Measurements from ENCODE around the gene SRSF2.
"Not testable (repeated sequence)": the region's sequence is repeated elsewhere in the genome, so short reads cannot be mapped to it uniquely, and the experiment has no call there.

SRSF2 gene

GRCh38 chr17:76709077-76709950 lies 27.8 kb downstream of the SRSF2 start:
- H3K4me1 ChIP-seq: peaks cover 27% of the 10 kb centered on the region
- no peaks in the 10 kb centered on the region for H3K27me3 ChIP-seq (ENCODE audit: low read depth)
- H3K36me3 ChIP-seq (replicated peaks): peaks cover 10% of the 10 kb centered on the region
- peak overlapping the region; percentile 50 for H3K4me3 ChIP-seq
- in situ Hi-C loops (cut with MboI; ENCODE audit: low sequenced_read_pairs): no loop called here
- DNase-seq (ENCODE audit: low spot score in 2 of 2): peak; percentile 70 to 86
- H3K9me3 ChIP-seq: no peaks in the 10 kb centered on the region

- Histone ChIP-seq H3K27me3 (ENCODE audit: low read depth) (no peaks in the 10 kb centered on the region), H3K36me3 (replicated peaks) (peaks cover 4% of the 10 kb centered on the region), H3K4me3 (no peak overlapping the region), H3K4me1 (peaks cover 27% of the 10 kb centered on the region), H3K9me3 (no peaks in the 10 kb centered on the region)
- in situ Hi-C loops (cut with MboI; ENCODE audit: low sequenced_read_pairs): no loop called here
- DNase-seq (ENCODE audit: low spot score in 2 of 2): peak in 1 of 2 experiments; percentile 49
Observed at GRCh38 chr17:76707985-76708807, 28.9 kb downstream of the SRSF2 start.

- no peak overlapping the region for H3K4me3 ChIP-seq
- in situ Hi-C loops (cut with MboI; ENCODE audit: low sequenced_read_pairs): no loop called here
- peaks cover 28% of the 10 kb centered on the region for H3K4me1 ChIP-seq
- no peaks in the 10 kb centered on the region for H3K27me3 ChIP-seq (ENCODE audit: low read depth)
- no peaks in the 10 kb centered on the region; the same call in 1 of the 2 replicates for H3K36me3 ChIP-seq (replicated peaks)
- H3K9me3 ChIP-seq: no peaks in the 10 kb centered on the region
- DNase-seq (ENCODE audit: low spot score in 2 of 2): no peak
Observed at GRCh38 chr17:76706817-76707216, 30.3 kb downstream of the SRSF2 start.

GRCh38 chr17:76704805-76705204 lies 32.3 kb downstream of the SRSF2 start:
- DNase-seq (ENCODE audit: low spot score in 2 of 2): no peak
- Histone ChIP-seq H3K36me3 (replicated peaks) (no peaks in the 10 kb centered on the region; the same call in 1 of the 2 replicates), H3K4me1 (peaks cover 19% of the 10 kb centered on the region), H3K9me3 (no peaks in the 10 kb centered on the region), H3K27me3 (ENCODE audit: low read depth) (no peaks in the 10 kb centered on the region), H3K4me3 (no peak overlapping the region)
- in situ Hi-C loops (cut with MboI; ENCODE audit: low sequenced_read_pairs): no loop called here

- no peak for DNase-seq (ENCODE audit: low spot score in 2 of 2)
- Histone ChIP-seq H3K4me3 (no peak overlapping the region), H3K9me3 (no peaks in the 10 kb centered on the region), H3K36me3 (replicated peaks) (no peaks in the 10 kb centered on the region), H3K27me3 (ENCODE audit: low read depth) (no peaks in the 10 kb centered on the region), H3K4me1 (peaks cover 2% of the 10 kb centered on the region; the same call in 1 of the 2 replicates)
- in situ Hi-C loops (cut with MboI; ENCODE audit: low sequenced_read_pairs): no loop called here
Observed at GRCh38 chr17:76702941-76703637, 34.0 kb downstream of the SRSF2 start.

- no peaks in the 10 kb centered on the region for H3K9me3 ChIP-seq
- no peak for DNase-seq (ENCODE audit: low spot score in 2 of 2)
- no peaks in the 10 kb centered on the region for H3K36me3 ChIP-seq (replicated peaks)
- no peaks in the 10 kb centered on the region for H3K27me3 ChIP-seq (ENCODE audit: low read depth)
- H3K4me3 ChIP-seq: no peak overlapping the region
- H3K4me1 ChIP-seq: peaks cover 11% of the 10 kb centered on the region
- in situ Hi-C loops (cut with MboI; ENCODE audit: low sequenced_read_pairs): no loop called here
Observed at GRCh38 chr17:76702076-76702475, 35.1 kb downstream of the SRSF2 start.

- in situ Hi-C loops (cut with MboI; ENCODE audit: low sequenced_read_pairs): no loop called here
- H3K4me3 ChIP-seq: no peak overlapping the region
- peaks cover 11% of the 10 kb centered on the region for H3K4me1 ChIP-seq
- no peaks in the 10 kb centered on the region for H3K9me3 ChIP-seq
- no peaks in the 10 kb centered on the region for H3K27me3 ChIP-seq (ENCODE audit: low read depth)
- no peaks in the 10 kb centered on the region for H3K36me3 ChIP-seq (replicated peaks)
- no peak for DNase-seq (ENCODE audit: low spot score in 2 of 2)
Observed at GRCh38 chr17:76701471-76701967, 35.6 kb downstream of the SRSF2 start.

GRCh38 chr17:76700617-76701470 lies 36.3 kb downstream of the SRSF2 start:
- in situ Hi-C loops (cut with MboI; ENCODE audit: low sequenced_read_pairs): no loop called here
- H3K27me3 ChIP-seq (ENCODE audit: low read depth): no peaks in the 10 kb centered on the region
- H3K36me3 ChIP-seq (replicated peaks): no peaks in the 10 kb centered on the region
- H3K4me1 ChIP-seq: peaks cover 11% of the 10 kb centered on the region
- no peaks in the 10 kb centered on the region for H3K9me3 ChIP-seq
- H3K4me3 ChIP-seq: no peak overlapping the region
- no peak for DNase-seq (ENCODE audit: low spot score in 2 of 2)

GRCh38 chr17:76700270-76700616 lies 36.9 kb downstream of the SRSF2 start:
- DNase-seq (ENCODE audit: low spot score in 2 of 2): no peak
- no peaks in the 10 kb centered on the region for H3K27me3 ChIP-seq (ENCODE audit: low read depth)
- no peaks in the 10 kb centered on the region for H3K36me3 ChIP-seq (replicated peaks)
- H3K4me1 ChIP-seq: peaks cover 11% of the 10 kb centered on the region
- H3K4me3 ChIP-seq: no peak overlapping the region
- in situ Hi-C loops (cut with MboI; ENCODE audit: low sequenced_read_pairs): no loop called here
- no peaks in the 10 kb centered on the region for H3K9me3 ChIP-seq

GRCh38 chr17:76698466-76698977 lies 38.6 kb downstream of the SRSF2 start:
- in situ Hi-C loops (cut with MboI; ENCODE audit: low sequenced_read_pairs); DNase-seq (ENCODE audit: low spot score in 2 of 2); H3K36me3 ChIP-seq (replicated peaks); H3K9me3 ChIP-seq; H3K4me3 ChIP-seq; H3K27me3 ChIP-seq (ENCODE audit: low read depth): not testable (repeated sequence)
- H3K4me1 ChIP-seq: peaks cover 11% of the 10 kb centered on the region

- H3K4me3 ChIP-seq: no peak overlapping the region
- H3K27me3 ChIP-seq (ENCODE audit: low read depth): no peaks in the 10 kb centered on the region
- no peaks in the 10 kb centered on the region for H3K9me3 ChIP-seq
- in situ Hi-C loops (cut with MboI; ENCODE audit: low sequenced_read_pairs): no loop called here
- peak; percentile 22 to 62 for DNase-seq (ENCODE audit: low spot score in 2 of 2)
- no peaks in the 10 kb centered on the region for H3K36me3 ChIP-seq (replicated peaks)
- peaks cover 11% of the 10 kb centered on the region for H3K4me1 ChIP-seq
Observed at GRCh38 chr17:76697702-76698465, 39.2 kb downstream of the SRSF2 start.
